ENCODE data around the gene SAMMSON. TPM values are rescaled to one million over a fixed set of nuclear protein-coding genes. Genes with fewer than 3 reads are reported as not detected.

The SAMMSON gene
- total RNA-seq, 1 donor from 2014 or later = not detected

- intact Hi-C loops (cut with micrococcal nuclease) = no loop called here
These were observed 86.1 kb downstream of the SAMMSON start for GRCh38 chr3:70085613-70086012.

GRCh38 chr3:70086336-70086735, 86.8 kb downstream of the SAMMSON start:
- intact Hi-C loops (cut with micrococcal nuclease) = no loop called here

- intact Hi-C loops (cut with micrococcal nuclease) = no loop called here
These were observed 90.9 kb downstream of the SAMMSON start for GRCh38 chr3:70090322-70090913.

GRCh38 chr3:70094197-70094596, 94.7 kb downstream of the SAMMSON start:
- intact Hi-C loops (cut with micrococcal nuclease) = no loop called here

- intact Hi-C loops (cut with micrococcal nuclease) = no loop called here
These were observed 95.7 kb downstream of the SAMMSON start for GRCh38 chr3:70095260-70095659.

- intact Hi-C loops (cut with micrococcal nuclease) = no loop called here
These were observed 97.0 kb downstream of the SAMMSON start for GRCh38 chr3:70096376-70097066.

- intact Hi-C loops (cut with micrococcal nuclease) = no loop called here
These were observed 97.6 kb downstream of the SAMMSON start for GRCh38 chr3:70097084-70097483.

- intact Hi-C loops (cut with micrococcal nuclease) = no loop called here
These were observed 108.5 kb downstream of the SAMMSON start for GRCh38 chr3:70108072-70108471.

GRCh38 chr3:70108546-70108945, 109.0 kb downstream of the SAMMSON start:
- intact Hi-C loops (cut with micrococcal nuclease) = no loop called here

GRCh38 chr3:70110066-70110465, 110.5 kb downstream of the SAMMSON start:
- intact Hi-C loops (cut with micrococcal nuclease) = no loop called here

- intact Hi-C loops (cut with micrococcal nuclease) = no loop called here
These were observed 111.9 kb downstream of the SAMMSON start for GRCh38 chr3:70111411-70111810.

- intact Hi-C loops (cut with micrococcal nuclease) = no loop called here
These were observed 113.2 kb downstream of the SAMMSON start for GRCh38 chr3:70112751-70113150.

- intact Hi-C loops (cut with micrococcal nuclease) = no loop called here
These were observed 114.9 kb downstream of the SAMMSON start for GRCh38 chr3:70114431-70114830.

- intact Hi-C loops (cut with micrococcal nuclease) = loop anchor here (1.0 to 5.0 kb wide), 3 partner anchors 239 to 1532 kb away; no protein-coding TSS in a partner anchor
These were observed 120.3 kb downstream of the SAMMSON start for GRCh38 chr3:70119879-70120278.
